Adipocyte (in vitro differentiated cells): ENCODE data around the gene ITGAV.

ENCODE experiments used
- DNase-seq: peaks from one replicate; pipeline ENCODE4 v3.0.0-alpha.2; 2015; ENCODE audit warnings: low read depth
- H3K27me3 ChIP-seq: replicated peaks from 2 replicates; pipeline ENCODE4 v1.7.0; 2013; ENCODE audit warnings: mild to moderate bottlenecking, low read length, moderate library complexity; ENCODE audit not compliant: control insufficient read depth, insufficient read depth
- H3K36me3 ChIP-seq: 2 replicates; pipeline ENCODE4 v1.7.0; 2013; ENCODE audit warnings: low read length, mild to moderate bottlenecking, moderate library complexity; ENCODE audit not compliant: control insufficient read depth, insufficient read depth, severe bottlenecking
- H3K4me1 ChIP-seq: 2 replicates; pipeline ENCODE4 v1.7.0; 2013; ENCODE audit warnings: mild to moderate bottlenecking, low read length, moderate library complexity; ENCODE audit not compliant: control insufficient read depth, insufficient read depth
- H3K4me3 ChIP-seq: 2 replicates; pipeline ENCODE4 v1.7.0; 2013; ENCODE audit warnings: mild to moderate bottlenecking, low read length, moderate library complexity
- H3K9ac ChIP-seq: 2 replicates; pipeline ENCODE4 v1.7.0; 2013; ENCODE audit warnings: mild to moderate bottlenecking, low read length, moderate library complexity
- H3K9me3 ChIP-seq: 2 replicates; pipeline ENCODE4 v1.7.0; 2013; ENCODE audit warnings: mild to moderate bottlenecking, low read length, moderate library complexity; ENCODE audit not compliant: control insufficient read depth

The ITGAV gene

GRCh38 chr2:186617148-186617547 lies 27.3 kb downstream of the ITGAV start:
- H3K4me3 ChIP-seq: peak overlapping the region; percentile 21
- H3K36me3 ChIP-seq: peaks cover 18% of the 10 kb centered on the region

GRCh38 chr2:186617771-186618170 lies 27.9 kb downstream of the ITGAV start:
- peaks cover 11% of the 10 kb centered on the region for H3K4me1 ChIP-seq
- no peaks in the 10 kb centered on the region for H3K9me3 ChIP-seq
- DNase-seq: no peak
- no peak overlapping the region for H3K4me3 ChIP-seq
- H3K36me3 ChIP-seq: peaks cover 25% of the 10 kb centered on the region
- H3K9ac ChIP-seq: no peak overlapping the region
- H3K27me3 ChIP-seq: no peaks in the 10 kb centered on the region

More at GRCh38 chr2:186617148-186617547, 27.3 kb downstream of the ITGAV start:
- H3K9me3 ChIP-seq: no peaks in the 10 kb centered on the region
- no peaks in the 10 kb centered on the region for H3K27me3 ChIP-seq
- no peak for DNase-seq
- no peak overlapping the region for H3K9ac ChIP-seq
- H3K4me1 ChIP-seq: peaks cover 11% of the 10 kb centered on the region

GRCh38 chr2:186618696-186619095 lies 28.8 kb downstream of the ITGAV start:
- H3K9ac ChIP-seq: no peak overlapping the region
- no peaks in the 10 kb centered on the region for H3K27me3 ChIP-seq
- H3K4me3 ChIP-seq: no peak overlapping the region
- peaks cover 29% of the 10 kb centered on the region for H3K36me3 ChIP-seq
- H3K9me3 ChIP-seq: no peaks in the 10 kb centered on the region
- peaks cover 11% of the 10 kb centered on the region for H3K4me1 ChIP-seq
- DNase-seq: no peak

GRCh38 chr2:186623084-186623483 lies 33.2 kb downstream of the ITGAV start:
- Histone ChIP-seq H3K9me3 (no peaks in the 10 kb centered on the region), H3K36me3 (peaks cover 58% of the 10 kb centered on the region)

GRCh38 chr2:186624276-186624675 lies 34.4 kb downstream of the ITGAV start:
- no peaks in the 10 kb centered on the region for H3K27me3 ChIP-seq
- DNase-seq: no peak
- H3K9ac ChIP-seq: no peak overlapping the region
- H3K4me3 ChIP-seq: no peak overlapping the region
- peaks cover 65% of the 10 kb centered on the region for H3K36me3 ChIP-seq
- H3K4me1 ChIP-seq: no peaks in the 10 kb centered on the region
- H3K9me3 ChIP-seq: no peaks in the 10 kb centered on the region

More at GRCh38 chr2:186623084-186623483, 33.2 kb downstream of the ITGAV start:
- Histone ChIP-seq H3K27me3 (no peaks in the 10 kb centered on the region), H3K9ac (no peak overlapping the region), H3K4me3 (no peak overlapping the region), H3K4me1 (no peaks in the 10 kb centered on the region)
- DNase-seq: no peak

GRCh38 chr2:186629250-186629996 lies 39.6 kb downstream of the ITGAV start:
- Histone ChIP-seq H3K9me3 (no peaks in the 10 kb centered on the region), H3K4me1 (no peaks in the 10 kb centered on the region), H3K4me3 (no peak overlapping the region), H3K27me3 (no peaks in the 10 kb centered on the region), H3K9ac (no peak overlapping the region), H3K36me3 (peaks cover 33% of the 10 kb centered on the region)
- DNase-seq: no peak

- no peak overlapping the region for H3K9ac ChIP-seq
- no peaks in the 10 kb centered on the region for H3K27me3 ChIP-seq
- no peaks in the 10 kb centered on the region for H3K9me3 ChIP-seq
- H3K36me3 ChIP-seq: peaks cover 37% of the 10 kb centered on the region
- H3K4me3 ChIP-seq: no peak overlapping the region
- H3K4me1 ChIP-seq: no peaks in the 10 kb centered on the region
- DNase-seq: no peak
These were observed 42.6 kb downstream of the ITGAV start for GRCh38 chr2:186632417-186632816.

- Histone ChIP-seq H3K4me1 (no peaks in the 10 kb centered on the region), H3K9ac (no peak overlapping the region), H3K27me3 (no peaks in the 10 kb centered on the region), H3K9me3 (no peaks in the 10 kb centered on the region), H3K36me3 (peaks cover 44% of the 10 kb centered on the region), H3K4me3 (no peak overlapping the region)
- DNase-seq: no peak
These were observed 44.8 kb downstream of the ITGAV start for GRCh38 chr2:186634701-186635100.

- no peak for DNase-seq
- Histone ChIP-seq H3K9ac (no peak overlapping the region), H3K27me3 (no peaks in the 10 kb centered on the region), H3K4me3 (no peak overlapping the region), H3K36me3 (peaks cover 64% of the 10 kb centered on the region), H3K9me3 (no peaks in the 10 kb centered on the region), H3K4me1 (no peaks in the 10 kb centered on the region)
These were observed 47.1 kb downstream of the ITGAV start for GRCh38 chr2:186636800-186637496.

- Histone ChIP-seq H3K9ac (no peak overlapping the region), H3K4me1 (no peaks in the 10 kb centered on the region), H3K4me3 (no peak overlapping the region), H3K9me3 (no peaks in the 10 kb centered on the region), H3K27me3 (no peaks in the 10 kb centered on the region), H3K36me3 (peaks cover 68% of the 10 kb centered on the region)
- no peak for DNase-seq
These were observed 47.6 kb downstream of the ITGAV start for GRCh38 chr2:186637497-186637800.

- no peaks in the 10 kb centered on the region for H3K27me3 ChIP-seq
- peaks cover 93% of the 10 kb centered on the region for H3K36me3 ChIP-seq
- H3K9me3 ChIP-seq: no peaks in the 10 kb centered on the region
- no peak overlapping the region for H3K4me3 ChIP-seq
- no peaks in the 10 kb centered on the region for H3K4me1 ChIP-seq
- H3K9ac ChIP-seq: no peak overlapping the region
- no peak for DNase-seq
These were observed 50.1 kb downstream of the ITGAV start for GRCh38 chr2:186639939-186640338.
